Putamen (tissue), 1 donor: ENCODE results near the gene TESPA1.
"Not testable (repeated sequence)": the region's sequence is repeated elsewhere in the genome, so short reads cannot be mapped to it uniquely, and the experiment has no call there.

Source experiments
- DNase-seq: peaks from one replicate; pipeline ENCODE4 v3.0.0-alpha.2; 2016; ENCODE audit warnings: low spot score

TESPA1 gene

DNA sequence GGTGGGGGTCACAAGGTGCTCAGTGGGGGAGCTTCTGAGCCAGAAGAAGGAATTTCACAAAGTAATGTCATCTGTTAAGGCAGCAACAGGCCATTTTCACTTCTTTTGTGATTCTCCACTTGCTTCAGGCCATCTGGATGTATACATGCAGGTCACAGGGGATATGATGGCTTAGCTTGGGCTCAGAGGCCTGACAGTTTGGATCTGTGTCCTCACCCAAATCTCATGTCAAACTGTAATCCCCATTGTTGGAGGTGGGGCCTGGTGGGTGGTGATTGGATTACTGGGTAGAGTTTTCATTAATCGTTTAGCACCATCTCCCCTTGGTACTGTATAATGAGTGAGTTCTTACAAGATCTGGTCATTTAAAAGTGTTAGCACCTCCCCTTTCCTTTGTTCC is 36.4 kb downstream of the TESPA1 start:
- DNase-seq = no peak

DNA sequence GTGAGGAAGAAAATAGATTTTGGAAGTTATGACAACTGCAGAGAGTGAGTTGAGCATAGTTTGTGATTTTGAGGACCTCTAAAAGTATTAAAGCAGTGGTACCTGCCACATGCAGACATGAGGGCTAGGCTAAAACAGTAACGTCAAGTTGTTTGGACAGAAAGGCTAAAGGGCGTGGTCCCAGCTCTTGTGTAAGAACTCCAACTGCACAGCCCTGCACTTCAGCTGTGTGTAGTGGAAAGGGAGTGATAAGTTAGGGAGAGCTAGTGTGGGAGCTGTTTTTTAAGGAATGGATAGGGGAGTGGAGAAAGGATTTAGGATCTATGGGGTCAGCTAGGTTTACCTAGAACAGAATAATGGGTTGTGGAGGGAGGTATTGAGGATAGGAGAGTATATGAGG is 39.5 kb downstream of the TESPA1 start:
- DNase-seq = no peak

DNA sequence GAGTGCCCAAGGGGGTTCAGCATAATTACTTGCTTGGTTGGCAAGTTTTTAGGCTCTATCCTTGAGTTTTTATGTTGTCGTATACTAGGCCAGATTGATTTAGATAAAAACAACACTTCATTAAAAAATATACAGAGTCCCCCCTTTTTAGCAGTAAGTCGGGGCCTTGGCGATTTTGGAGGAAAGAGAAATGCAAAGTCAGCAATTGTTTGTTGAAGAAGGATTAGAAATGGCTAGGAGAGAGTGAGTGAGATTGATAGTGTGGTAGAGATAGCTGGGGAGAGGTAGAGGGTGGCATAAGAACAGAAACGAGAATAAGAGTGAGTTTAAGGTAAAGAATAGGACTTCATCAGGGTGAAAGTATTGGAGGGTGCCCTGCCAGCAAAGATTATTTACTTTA is 41.3 kb downstream of the TESPA1 start:
- not testable (repeated sequence) for DNase-seq

DNA sequence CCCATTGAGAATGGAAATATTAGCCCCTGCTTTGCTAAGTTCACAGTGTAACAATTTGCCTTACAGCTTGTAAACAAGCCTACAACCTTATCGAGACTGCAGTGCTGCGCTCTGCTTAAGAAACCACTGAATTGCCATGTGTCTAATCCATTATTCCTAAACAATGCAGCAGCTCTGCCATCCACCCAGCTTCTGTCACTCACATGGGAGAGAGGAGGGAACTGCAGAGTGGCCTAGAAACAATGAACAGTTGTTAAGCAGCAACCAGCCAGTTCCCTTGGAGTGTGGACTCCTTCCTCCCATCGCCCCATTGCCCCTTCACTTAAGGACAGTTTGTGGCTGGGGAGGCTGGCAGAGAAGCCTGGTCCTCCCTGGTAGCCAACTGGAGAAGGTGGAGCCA is 42.9 kb downstream of the TESPA1 start:
- peak; percentile 80 for DNase-seq

DNA sequence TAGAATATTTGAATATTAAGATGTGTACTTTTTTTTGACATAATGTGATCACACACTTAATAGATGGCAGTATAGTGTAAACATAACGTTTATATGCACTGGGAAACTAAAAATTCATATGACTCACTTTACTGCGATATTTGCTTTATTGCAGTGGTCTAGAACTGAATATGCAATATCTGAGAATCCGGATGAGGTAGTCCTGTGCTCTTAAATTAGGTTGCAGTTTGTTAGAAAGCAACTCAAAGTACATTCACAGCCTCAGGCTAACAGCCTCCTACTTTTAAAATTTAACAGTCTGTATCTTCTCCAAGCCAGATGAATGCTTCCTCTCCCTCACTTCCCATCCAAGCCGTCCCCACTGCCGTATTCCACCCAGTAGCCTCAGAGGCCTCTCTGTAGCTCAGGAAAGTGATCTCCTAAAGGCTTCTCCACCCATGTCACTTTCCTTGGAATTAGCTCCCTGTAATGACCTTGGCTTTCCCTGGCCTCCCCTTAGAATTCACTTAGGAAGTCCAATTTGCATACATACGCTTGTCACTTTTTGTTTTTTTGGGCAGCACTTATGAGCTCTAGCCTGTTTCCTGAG is 43.7 kb downstream of the TESPA1 start:
- DNase-seq = no peak

DNA sequence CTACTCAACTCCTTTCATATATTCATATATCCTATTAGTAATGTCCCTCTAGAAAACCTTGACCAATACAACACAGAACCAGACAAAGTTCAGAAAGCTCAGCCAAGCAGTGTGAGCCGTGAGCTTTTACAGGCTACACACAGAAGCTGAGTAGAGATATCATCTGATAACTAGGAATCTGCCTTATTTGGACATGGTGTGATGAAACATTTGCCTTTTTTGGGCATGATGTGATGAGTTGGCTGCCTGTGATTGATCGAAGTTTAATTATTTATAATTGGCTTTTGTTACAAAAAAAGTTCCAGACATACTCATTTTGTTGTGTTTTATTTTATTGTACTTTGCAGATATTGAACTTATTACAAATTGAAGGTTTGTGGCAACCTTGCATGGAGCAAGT is 46.6 kb downstream of the TESPA1 start:
- DNase-seq = no peak

DNA sequence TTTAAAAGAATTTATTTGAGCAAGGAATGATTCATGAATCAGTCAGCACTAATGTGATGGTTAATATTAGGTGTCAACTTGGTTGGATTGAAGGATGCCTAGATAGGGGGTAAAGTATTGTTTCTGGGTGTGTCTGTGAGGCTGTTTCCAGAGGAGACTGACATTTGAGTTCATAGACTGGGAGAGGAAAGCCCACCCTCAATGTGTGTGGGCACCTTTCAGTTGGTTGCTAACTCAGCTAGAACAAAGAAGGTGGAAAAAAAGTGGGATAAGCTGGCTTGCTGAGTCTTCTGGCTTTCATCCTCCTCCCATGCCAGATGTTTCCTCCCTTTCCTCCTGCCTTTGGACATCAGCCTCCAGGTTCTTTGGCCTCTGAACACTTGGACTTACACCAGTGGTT is 47.2 kb downstream of the TESPA1 start:
- no peak for DNase-seq

DNA sequence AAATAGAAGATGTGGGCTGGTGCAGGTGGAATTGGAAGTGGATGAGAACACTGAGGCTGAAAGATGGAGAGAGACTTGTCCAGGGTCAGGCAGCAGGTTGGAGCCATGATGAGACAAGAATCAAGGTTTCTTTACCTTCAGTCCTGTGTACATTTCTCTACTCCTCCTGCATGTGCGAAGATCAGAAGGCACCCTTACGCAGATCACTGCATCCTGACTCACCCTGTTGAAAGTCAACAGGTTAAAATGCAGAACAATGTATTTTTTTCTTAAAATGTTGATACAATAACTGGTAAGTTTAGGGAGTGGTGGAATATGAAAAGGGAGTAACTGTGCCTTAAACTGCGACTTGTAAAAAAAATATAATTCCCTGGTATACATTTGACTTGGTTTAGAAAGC is 47.8 kb downstream of the TESPA1 start:
- no peak for DNase-seq

DNA sequence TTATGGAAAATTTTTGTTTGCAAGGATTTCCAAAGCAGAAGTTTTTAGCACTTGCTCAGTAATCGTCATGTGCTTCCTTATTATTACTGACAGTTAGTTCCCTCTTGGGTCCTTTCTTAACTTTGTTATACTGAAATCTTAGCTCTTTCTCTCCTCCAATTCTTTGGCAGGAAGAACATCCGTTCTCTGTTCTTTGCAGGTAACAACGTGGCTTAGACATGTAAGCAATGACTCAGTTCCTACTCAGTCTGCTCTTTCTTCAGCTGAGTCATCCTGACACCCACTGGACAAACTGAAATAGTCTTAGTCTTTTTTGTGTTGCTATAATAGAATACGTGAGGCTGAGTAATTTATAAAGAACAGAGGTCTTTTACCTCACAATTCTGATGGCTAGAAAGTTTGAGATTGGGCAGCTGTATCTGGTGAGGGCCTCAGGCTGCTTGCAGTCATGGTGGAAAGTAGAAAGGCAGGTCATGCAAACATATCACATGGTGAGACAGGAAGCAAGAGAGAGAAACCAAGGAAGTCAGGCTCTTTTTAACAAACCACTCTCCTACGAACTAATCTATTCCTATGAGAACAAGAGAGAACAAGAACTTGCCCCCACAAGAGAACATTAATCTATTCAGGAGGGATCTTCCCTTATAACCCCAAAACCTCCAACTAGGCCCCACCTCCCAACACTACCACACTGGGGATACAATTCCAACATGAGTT is 49.2 kb downstream of the TESPA1 start:
- DNase-seq = peak; percentile 77

DNA sequence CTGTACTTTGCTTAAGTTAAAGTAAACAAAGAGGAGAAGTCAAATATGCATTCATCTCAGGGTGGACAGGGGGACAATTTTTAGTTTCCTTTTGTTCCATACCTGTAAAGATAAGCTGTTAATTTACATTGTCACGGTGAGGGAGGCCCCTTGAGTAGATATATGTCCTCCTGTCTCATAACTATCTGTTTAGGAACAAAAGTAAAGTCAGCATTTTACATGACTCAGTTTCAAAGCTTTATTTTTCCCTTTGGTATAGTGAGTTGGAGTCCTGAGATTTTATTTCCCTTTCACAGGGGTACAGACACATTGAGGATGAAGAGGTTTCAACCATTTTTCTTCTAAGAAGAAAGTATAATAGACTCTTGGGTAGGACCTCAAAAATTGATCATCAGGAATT is 50.1 kb downstream of the TESPA1 start:
- no peak for DNase-seq

DNA sequence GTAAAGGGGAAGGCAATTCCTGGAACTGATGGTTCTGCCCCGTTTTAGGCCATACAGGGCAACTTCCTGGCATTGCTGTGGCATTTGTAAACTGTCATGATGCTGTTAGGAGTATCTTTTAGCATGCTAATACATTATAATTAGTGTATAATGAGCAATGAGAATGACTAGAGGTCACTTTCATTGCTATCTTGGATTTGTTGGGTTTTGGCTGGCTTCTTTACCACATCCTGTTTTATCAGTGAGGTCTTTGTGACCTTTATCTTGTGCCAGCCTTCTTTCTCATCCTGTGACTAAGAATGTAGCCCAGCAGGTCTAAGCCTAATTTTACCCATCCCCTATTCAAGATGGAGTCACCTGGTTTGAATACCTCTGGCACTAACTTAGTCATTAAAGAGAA is 51.2 kb downstream of the TESPA1 start:
- DNase-seq = no peak

DNA sequence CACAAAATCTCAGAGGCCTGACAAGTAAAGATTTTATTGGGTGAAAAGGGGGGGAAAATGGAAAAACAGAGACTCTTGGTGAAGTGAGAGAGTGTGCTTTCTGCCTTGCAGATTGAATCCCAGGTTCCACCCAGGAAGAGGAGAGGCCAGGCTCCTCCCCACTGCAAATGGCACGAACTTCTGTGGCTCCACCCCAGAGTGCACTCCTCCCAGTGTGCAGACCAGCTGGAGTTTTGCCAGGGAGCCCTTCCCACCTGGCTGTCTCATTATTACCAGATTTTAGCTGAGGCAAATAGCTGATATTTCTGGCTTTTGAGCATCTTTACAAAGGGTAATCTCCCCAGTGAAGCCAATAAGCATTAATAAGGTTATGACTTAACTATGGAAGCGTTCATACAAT is 51.9 kb downstream of the TESPA1 start:
- no peak for DNase-seq

DNA sequence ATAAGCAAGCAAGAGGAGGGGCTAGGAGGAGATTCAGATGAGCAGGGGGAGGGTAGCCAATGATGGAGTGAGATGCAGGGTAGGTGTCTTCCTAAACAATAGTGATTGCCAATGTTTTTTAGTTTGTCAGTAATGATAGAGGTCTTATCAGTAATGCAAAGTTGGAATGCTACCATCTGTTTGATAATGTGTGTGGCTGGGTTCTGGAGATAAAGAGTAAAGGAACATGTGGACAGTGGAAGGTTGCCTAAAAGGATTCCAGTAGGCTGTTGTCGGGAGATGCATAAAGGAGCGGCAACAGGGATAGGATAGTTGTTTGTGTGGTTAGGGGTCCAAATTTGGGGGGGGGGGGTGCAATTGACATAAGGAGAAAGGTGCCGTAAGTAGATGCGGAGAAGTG is 52.5 kb downstream of the TESPA1 start:
- no peak for DNase-seq

DNA sequence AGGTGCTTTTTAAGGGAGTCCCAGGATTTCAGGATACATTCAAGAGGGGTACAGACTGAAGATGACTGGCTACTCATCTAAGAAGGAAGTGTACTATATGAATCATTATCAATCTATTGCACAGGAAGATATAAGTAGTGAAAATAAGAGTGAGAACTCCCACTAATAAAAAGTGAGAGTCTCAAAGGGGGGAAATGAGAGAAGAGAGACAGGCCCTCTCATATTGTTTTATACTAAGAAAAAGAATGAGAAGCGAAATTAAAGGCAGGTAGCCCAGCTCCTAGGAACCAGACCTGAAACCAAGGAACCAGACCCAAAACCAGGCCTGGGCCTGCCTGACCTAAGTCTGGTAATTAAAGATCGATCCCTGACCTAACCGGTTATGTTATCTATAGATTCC is 54.6 kb downstream of the TESPA1 start:
- no peak for DNase-seq

DNA sequence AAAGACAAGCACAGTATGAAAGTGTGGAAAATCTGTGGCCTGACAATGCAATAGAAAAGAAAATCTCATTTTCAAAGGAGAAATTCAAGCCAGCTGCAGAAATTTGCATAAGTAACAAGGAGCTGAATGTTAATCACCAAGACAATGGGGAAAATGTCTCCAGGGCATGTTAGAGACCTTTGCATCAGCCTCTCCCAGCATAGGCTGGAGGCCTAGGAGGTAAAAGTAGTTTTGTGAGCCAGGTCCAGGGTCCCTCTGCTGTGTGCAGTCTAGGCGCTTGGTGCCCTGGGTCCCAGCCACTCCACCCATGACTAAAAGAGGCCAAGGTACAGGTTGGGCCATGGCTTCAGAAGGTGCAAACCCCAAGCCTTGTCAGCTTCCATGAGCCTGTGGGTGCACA is 58.3 kb downstream of the TESPA1 start:
- DNase-seq = no peak

DNA sequence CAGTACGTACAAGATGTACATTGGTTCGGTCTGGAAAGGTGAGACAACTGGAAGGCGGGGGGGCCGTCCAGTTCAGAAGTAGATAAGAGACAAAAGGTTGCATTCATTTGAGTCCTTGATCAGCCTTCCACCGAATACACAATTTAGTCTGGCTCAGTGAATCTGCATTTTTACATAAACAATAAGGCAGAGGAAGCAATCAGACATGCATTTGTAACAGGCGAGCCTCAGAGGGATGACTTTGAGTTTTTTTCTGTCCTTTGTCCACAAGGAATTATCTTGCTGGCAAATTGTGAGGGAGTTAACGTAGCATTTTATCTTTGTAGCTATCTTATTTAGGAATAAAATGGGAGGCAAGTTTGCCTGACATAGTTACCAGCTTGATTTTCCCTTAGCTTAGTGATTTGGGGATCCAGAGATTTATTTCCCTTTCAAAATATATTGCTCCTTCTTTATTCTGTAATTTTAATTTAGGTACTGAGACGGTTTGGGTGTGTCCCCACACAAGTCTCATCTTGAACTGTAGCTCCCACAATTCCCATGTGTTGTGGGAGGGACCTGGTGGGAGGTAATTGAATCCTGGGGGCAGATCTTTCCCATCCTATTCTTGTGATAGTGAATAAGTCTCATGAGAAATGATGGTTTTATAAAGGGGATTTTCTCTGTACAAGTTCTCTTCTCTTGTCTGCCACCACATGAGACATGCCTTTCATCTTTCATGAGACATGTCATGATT is 59.4 kb downstream of the TESPA1 start:
- DNase-seq = no peak

DNA sequence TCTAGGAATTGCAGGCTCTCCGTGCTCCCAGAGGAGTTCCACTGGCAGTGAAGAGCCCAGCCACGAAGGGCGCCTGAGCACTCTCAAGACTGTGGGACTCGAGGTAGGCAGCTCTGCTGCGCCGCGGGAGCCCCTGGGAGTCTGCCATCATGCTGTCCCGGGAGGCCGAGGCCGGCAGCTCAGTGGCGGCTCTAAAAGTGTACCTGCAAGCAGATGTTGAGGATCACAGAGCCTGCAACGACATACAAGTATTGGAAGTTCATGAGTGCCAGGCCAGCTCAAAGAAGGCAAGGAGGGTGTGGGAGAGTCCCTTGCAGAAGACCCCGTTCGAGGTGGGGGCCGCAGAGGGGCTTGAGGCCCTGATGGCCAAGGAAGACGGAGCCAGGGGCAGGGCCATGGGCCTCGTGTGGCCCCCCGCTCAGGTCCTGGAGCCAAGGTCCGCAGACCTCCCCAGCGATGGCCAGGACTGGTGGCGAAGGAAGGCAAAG is 67.5 kb downstream of the TESPA1 start:
- no peak for DNase-seq
